ENCODE measurements around the gene SNX33.
"Not testable (repeated sequence)": the region's sequence is repeated elsewhere in the genome, so short reads cannot be mapped to it uniquely, and the experiment has no call there.

The SNX33 gene

DNA sequence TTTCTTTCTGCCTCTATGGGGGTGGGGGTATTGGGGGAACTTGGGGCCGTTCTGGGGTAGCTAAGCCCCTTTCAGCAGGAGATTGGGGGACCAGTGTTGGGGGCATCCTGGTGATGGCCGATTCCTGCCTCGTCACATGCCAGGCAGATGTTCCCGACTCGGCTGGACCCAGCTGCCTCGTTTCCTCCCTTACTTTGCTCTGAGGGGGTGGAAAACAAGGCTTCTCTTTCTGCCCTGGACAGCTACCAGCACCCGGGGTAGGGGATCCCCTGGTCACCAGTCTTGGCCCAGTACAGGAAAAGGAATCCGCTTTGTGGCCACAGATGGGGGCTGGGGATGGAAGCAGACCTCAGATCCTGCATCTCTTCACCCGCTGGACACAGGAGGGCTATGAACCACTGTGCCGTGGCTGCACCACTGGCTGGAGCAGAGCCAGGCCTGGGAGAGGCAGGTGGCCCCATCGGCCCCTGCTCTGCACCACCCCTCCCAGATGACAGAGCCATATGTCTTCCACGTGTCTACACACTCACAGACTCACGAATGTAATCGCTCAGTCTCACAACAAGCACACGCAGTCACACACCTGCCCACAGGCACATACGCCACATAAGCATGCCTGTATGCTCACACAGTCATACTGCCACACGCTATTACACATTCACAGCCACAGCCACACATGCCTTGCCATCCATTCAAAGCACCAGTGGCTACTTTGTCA, 12.4 kb downstream of the SNX33 start:
- DNase-seq (ENCODE audit: low read depth in 4 of 4, low spot score in 1 of 4), result no peak

DNA sequence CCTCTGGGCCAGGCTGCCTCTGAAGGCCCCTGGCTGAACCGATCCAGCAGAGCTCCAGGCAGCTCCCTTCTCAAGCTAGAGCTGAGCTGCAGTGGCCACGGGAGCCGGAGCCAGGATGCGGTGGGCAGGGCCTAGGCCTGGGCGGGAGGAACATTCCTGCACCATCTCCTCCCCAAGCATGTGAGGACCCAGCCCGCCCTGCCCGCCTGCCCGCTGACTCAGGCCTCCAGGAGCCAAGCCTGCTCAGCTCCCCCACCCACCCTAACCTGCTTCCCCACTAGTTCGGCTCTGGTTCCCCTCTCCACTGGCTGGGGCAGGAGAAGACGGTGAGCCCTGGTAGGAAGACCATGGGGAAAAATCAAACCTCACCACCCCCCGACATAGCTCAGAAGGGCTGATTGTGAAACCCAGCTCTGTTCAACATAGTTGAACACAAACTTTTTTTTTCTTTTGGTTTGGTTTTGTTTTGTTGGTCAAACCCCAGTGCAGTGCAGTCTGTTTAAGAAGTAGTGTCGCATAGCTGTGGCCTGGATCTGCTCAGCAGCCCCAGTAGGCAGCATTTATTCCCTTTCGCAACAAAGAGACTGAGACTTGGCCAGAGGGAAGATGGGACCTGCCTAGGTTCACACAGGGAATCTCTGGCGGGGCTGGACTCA, 13.5 kb downstream of the SNX33 start:
- DNase-seq (ENCODE audit: low read depth in 4 of 4, low spot score in 1 of 4), result no peak

DNA sequence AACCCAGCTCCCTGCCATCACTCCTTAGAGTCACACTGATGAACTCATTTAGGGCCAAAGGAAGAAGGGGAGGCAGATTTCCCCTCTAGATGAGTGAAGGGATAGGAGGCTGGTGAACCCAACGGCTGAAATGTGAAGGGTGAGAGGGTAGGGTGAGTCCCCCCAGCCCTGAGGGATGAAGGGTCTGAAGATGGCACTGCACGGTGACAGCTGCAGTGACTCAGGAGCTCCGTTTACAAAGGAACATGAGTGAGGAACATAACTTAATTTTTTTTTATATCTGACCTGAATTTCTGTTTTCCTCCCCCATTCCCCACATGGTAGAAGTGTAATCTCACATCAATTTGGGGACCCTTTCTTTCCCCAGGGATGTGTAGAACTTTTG, 14.0 kb downstream of the SNX33 start:
- DNase-seq (ENCODE audit: low read depth in 4 of 4, low spot score in 1 of 4), result no peak

DNA sequence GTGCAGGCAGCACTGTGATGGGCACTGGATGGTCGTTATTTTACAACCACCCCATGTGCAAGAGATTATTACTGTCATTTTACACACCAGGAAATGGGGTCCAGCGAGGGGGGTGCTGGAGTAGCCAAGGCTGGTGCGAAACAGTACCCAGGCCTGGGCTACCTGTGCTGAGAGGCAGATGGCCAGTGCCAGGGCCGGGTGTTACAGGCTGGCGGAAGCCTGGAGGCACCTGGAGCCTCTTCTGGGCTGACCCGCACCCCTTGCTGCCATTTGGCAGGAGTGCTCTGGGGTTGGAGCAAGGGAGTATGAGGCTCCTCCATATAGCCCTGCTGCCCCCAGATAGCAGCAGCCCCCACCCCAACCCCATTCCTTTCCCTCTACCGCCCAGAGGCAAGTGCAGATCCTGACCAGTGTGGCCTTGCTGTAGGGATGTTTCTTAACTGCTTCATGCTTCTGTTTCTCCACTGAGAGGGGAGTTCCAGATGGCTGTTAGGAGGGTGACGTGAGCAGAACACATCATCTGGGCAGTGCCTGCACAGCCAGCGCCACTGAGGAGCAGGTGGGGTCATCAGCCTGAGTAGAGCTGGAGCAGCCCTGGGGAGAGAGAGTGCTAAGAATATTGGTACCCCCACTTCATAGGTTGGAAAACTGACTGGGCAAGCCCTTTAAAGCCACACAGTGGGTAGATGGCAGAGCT, 15.3 kb downstream of the SNX33 start:
- DNase-seq (ENCODE audit: low read depth in 4 of 4, low spot score in 1 of 4), result no peak

DNA sequence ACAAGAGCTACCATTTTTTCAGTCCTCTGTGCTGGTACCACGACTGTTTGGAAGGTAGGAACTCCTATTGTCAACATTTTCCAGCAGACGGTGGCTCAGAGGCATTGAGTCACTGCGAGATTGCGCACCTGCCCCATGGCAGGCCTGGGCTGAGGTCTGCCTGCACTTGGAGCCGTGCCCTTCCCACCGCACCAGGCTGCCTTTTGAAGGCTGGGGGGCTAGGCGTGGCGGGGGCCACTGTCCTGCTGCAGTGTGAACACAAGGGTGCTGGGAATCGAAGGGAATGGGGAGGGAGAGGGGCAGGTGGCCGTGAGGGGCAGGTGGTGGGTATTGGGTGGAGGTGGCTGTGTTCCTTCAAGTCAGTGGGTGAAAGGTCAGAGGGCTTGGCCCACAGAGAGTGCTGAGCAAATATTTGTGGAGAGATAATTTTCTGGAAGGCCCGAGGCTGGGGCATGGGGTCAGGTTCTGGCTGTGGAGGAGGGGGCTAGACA, 16.3 kb downstream of the SNX33 start:
- no peak for DNase-seq (ENCODE audit: low read depth in 4 of 4, low spot score in 1 of 4)

DNA sequence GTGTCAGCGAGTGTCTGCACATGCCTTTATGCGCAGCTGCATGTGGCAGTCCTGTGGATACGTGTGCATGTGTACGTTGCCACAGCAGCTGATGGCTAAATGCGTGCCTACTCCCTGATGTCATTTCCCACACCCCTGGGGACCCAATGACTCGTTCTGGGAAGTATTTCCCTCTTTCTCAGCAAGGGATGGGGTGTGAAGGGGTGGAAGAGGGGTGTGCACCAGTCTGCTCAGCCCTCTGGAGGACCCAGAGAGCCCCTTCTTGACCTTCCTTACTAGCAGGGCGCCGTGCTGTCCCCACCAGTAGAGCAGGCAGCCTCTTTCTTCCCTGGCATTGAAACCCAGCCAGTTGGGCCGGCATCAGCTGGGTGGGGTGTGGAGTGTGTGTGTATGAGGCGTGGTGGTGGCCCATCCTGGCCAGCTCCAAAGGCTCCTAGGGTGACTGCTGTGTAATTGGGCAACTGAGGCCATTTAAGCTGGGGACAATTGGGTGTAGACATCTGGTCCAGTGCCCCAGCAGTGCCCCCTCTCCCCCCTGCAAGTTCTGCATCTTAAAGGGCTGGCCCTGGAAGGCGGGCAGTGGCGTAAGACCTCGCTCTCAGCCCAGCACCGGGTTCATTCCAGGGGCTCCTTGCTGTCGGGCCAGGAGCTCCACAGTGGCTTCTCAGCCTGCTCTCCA, 19.2 kb downstream of the SNX33 start:
- DNase-seq (ENCODE audit: low read depth in 4 of 4, low spot score in 1 of 4), result no peak

DNA sequence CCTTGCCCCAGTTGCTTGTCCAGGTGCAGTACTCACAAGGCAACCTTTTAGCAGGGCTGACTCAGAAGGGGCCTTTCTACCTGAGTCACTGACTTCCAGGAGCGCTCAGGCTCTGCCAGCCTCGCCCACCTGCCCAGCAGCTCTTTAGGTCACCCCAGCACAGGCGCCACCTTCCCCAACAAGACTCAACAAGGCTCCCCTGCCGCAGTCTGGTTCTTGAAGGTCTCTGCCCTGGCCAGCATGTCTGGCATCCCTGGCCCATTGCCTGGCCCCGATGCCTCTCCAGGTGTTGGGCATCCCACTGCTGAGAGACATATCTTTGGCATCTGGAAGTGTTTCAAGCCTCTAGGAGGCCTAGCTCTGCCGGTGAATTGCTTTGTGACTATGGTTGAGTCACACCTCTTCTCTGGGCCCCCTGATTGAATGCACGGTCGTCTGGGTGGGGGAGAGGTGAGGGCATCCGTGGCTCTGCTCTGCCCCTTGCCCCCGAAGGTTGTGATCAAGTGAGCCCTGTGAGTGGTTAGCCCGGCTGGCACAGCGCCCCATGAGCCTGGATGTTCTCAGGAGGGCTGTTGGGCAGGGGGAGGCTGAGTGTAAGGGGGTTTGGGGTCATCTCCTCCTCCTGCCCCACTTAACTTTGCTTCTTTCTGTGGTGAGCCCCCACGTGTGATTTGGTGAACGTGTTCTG, 21.6 kb downstream of the SNX33 start:
- no peak for DNase-seq (ENCODE audit: low read depth in 4 of 4, low spot score in 1 of 4)

DNA sequence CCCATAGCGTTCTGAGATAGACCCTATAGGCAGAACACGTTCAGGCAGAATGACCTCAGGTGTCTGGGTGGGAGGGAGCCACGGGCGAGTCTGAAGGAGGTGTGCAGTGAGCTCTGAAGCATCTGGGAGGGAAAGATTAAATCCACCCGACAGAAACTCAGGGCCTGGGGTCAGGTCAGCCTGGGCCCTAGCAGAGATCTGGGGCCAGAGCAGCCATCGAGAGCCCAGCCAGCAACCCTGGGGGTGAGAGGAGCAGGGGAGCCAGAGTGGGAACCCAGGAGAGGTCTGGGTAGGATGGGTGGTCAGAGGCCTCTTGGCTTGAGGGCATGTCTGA, 22.1 kb downstream of the SNX33 start:
- no peak for DNase-seq (ENCODE audit: low read depth in 4 of 4, low spot score in 1 of 4)

DNA sequence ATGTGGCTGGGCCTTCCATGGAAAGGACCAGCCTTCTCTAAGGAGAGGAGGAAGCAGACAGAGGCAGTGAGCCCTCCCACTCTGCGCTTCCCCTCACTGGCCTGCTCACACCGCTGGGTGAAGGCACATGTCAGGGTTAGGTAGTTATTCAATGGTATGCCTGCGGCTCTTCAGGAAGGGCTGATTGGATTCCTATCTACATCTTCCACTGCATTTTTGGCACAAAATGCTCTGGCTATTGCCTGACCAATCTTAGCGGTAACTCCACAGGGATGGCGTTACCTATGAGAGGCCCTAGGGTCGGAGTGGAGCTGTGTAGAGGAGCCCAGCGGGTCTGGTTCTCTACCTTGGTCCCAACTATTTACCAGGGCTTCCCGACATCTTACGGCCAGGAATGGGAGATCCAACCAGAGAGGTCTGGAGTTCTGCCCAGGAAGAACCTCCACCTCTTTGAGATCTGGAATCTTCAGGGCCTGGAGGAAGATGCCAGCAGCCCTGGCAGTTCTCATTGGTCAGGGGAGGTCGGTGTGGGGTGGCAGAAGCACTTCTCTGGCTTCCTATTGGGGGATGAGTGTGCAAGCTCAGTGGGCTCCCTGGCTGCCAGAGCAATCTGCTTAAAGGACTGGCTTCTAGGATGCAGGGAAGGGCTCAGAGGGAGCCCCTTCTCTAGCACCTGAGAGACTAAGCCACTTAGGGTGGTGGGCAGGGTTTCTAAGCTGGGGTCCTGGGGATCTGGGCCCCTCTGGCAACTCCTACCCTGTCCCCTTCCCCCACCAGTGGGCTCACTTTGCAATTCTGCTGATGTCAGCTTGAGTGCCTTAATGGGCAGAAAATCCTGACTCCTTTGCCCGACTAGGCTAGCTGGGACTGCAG, 24.3 kb downstream of the SNX33 start:
- no peak for DNase-seq (ENCODE audit: low read depth in 4 of 4, low spot score in 1 of 4)

DNA sequence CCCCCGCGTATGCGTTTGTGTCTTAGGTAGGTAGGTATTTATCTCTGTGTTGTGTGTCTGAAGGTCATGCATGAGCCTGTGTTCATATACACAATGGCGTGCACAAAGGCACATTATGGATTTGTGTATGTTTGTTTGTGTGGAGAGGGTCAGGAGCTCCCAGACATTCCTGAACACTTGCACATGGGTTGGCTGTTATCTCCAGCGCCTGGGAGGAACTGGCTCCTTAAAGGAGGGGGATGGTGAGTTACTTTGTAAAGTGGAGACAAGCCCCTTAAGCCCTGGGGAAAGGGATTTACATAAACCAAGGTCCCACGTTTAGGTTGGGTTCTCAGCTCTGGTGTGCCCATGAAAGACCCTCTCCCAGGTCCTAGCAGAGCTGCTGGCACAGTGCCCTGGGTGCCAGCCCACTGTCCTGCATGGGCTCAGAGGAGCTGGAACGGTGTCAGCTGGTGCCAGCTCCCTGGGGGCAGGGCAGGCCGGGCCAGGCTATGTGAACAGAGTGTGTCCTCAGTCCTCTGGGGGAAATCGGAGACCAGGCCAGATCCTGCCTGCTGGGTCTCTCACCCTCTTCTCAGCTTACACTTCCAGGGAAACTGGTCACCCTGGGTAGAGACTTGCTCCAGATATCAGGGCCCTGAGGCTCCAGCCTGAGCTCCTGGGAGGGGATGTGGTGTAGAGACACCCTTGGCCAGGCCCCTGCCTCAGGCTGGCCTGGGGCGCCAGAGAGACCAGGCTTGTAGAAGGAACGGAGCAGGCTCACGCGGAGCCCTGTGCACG, 25.1 kb downstream of the SNX33 start:
- no peak for DNase-seq (ENCODE audit: low read depth in 4 of 4, low spot score in 1 of 4)

DNA sequence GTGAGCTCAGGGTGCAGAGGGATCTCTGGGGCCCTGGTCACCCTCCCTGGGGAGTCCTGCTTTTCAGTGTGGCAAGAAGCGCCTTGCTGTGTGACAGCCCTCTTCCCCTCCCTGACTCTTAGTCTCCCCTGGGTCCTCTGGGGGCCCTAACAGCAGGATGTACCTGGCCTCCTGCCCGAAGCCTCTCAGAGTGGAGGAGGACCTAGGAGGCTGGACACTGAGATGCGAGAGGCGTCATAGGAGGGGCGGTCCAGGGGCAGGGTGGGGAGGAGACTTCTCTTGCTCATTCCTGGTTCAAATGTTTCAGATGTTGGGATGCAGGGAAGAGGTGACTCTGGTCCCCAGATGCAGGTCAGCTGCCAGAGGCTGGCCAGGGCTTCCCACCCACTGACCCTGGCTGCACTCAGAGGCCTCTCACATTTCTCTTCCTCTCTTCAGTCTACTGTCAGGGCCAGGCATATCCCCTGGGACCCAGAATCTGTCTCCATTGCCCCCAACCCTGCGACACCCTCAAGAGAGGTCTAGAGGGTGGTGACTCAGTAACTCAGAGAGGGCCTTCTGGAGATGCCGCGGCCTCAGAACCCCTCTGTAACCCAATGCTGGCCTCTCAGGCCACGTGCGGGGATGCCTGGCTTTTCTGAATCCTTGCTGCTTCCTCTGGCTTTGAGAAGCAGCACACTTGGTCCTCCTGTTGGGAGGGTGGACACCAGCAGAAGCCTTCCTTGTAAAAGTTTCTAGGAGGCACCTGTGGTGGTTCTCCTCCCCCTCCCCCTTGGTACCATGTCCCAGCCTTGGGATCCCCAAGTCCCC, 25.9 kb downstream of the SNX33 start:
- DNase-seq (ENCODE audit: low read depth in 4 of 4, low spot score in 1 of 4), result no peak

DNA sequence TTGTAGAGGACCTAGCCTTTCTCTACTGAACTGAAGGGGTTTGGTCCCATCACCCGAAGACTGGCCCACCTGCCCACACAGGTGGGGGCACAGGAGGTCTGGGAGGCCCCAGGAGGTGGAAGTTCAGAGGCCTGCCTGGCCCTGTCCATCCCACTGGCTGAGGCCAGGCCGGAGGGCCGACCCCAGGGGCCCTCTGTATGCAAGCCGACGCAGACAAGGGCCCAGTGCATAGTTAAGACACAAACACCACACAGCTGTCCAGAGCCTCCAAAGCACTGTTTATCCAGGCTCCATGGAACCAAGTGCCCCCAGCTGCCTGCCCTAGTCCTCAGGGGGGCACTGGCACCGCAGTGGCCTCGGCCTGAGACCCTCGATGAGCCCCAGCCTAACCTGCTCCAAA, 26.7 kb downstream of the SNX33 start:
- no peak for DNase-seq (ENCODE audit: low read depth in 4 of 4, low spot score in 1 of 4)

DNA sequence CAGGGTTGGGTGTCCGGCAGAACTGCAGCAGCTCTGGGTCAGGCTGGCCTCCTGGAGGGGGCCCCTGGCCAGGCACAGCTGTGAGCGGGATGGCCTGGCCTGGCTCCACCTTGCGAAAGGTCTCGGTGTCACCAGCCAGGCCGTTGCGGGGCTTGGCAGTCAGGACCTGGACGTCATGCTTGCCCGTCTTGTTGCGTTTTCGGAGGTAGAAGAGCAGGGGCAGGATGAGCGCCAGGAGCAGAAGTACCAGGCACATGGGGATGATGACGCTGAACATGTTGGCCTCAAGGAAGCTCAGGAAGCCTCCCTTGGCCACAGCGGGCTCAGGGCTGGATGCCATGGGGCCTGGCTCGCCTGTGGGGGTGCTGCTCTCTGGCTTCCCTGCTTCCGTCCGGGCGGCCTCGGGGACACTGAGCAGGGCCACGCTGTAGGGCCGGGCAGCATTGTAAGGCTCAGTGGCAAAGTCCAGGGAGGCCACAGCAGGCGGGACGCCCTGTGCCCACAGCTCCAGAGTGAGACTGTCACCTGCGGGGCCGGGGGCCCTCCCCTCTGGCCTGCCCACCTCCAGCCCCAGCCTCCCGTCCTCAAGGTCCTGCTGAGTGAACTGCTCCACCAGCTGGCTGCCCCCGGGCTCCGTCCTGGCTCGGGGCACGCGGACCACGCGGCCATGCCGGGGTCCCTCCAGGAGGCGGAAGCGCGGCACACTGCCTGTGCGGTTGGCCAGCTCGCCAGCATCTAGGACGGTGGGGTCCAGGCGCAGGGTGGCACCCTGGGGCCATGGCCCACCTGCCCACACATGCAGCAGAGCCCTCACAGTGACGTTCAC, 28.1 kb downstream of the SNX33 start:
- no peak for DNase-seq (ENCODE audit: low read depth in 4 of 4, low spot score in 1 of 4)

DNA sequence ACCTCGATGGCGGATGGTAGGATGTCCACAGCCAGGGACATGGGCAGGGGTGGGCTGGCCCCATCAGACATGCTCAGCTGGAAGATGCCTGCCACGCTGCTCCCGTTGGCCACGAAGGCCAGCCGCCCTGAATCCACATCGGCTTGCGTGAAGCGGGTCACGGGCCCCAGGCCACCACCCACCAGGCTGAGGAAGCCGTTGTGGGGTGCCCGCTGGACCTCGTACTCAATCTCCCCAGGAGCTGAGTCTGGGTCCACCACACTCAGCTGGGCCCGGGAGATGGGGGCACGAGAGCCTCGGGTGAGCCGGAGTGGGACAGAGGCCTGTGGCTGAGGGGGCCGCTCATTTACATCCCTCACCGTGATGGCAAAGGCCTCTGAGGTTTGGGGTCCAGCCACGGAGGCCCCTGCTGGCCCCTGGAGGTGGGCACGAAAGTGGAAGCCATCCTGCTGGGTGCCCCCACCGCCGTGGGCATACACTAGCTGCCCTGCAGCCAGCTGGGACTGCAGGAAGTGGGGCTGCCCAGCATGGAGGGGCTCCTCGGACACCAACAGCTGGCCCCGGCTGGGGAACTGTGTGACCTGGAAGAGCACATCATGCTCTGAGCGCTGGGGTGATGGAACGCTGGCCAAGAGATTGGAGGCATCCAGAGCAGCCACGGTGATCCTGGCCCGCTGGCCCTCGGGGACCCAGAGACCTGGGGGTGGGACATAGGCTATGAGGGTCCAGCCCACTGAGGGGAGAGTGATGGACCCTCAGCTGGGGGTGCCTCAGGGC, 29.2 kb downstream of the SNX33 start:
- no peak for DNase-seq (ENCODE audit: low read depth in 4 of 4, low spot score in 1 of 4)

DNA sequence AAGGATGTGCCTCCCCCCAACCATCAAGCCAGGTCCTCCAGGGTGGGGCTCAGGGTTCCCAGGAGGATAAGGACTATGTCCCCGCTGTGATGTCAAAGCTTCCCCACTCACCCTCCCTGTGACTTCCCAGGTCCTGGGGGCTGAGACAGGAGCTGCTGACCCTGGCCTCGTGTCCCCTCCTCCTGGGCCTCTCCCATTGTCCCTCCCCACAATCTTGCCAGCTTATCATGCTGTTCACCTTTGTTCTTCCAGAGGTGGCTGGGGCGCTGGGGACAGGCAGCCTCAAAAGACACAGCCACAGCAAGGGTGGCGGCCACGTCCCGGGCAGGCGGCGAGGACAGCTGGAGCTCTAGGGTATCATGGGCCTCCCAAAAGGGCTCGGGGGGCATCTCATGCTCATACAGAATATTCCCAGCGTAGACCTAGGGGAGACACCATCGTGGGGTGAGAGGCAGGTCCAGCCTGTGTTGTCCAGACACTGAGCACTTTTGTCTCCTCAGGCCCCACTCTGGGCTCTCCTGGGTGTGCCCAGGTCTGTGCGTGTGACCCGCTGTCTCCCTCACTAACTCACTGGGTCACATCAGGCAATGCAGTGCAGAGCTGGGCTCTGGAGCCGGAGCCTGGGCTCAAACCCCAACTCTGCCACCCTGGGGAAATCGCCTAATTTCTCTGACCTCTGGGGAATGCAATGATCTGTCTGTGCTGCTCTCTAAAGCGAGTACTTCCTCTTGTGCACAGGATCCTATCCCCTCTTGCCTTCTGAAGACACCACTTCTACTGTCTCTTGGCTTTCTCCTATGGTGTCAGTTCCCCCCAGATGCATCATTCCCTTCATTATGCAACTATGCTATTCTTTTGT, 30.0 kb downstream of the SNX33 start:
- no peak for DNase-seq (ENCODE audit: low read depth in 4 of 4, low spot score in 1 of 4)

DNA sequence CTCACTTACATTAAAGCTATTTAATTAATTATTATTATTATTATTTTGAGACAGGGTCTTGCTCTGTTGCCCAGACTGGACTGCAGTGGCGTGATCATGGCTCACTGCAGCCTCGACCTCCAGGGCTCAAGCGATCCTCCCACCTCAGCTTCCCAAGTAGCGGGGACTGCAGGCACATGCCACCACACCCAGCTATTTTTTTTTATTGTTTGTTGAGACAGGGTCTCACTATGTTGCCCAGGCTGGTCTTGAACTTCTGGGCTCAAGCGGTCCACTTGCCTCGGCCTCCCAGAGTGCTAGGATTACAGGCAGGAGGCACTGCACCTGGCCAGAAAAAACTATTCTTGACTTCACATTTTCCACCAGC, 30.6 kb downstream of the SNX33 start:
- DNase-seq (ENCODE audit: low read depth in 4 of 4, low spot score in 1 of 4), result not testable (repeated sequence)

All from stimulated activated CD4-positive, alpha-beta T cell treated with anti-CD3 and anti-CD28 coated beads, Interleukin-1b, Interleukin-23, amount 100 ng/mL, for 24 hours (primary cell).